Small intestine (tissue), 7 donors: ENCODE measurements around the gene MLH1. TPM values are rescaled to one million over a fixed set of nuclear protein-coding genes. Genes with fewer than 3 reads are reported as not detected.
"Not testable (repeated sequence)": the region's sequence is repeated elsewhere in the genome, so short reads cannot be mapped to it uniquely, and the experiment has no call there.

Source experiments
- DNase-seq, 2 donors: peaks; one replicate each; pipeline versions ENCODE4 v3.0.0 to v3.0.0-alpha.2; 2013
- FAIRE-seq: peaks from 2 replicates; lab custom pipeline; 2012; peaks lifted over from hg19 to GRCh38; lab: Jason Lieb, UNC
- H3K27ac ChIP-seq, 3 donors: one replicate each; pipeline ENCODE4 v1.5.1; 2013; ENCODE audit warnings: low read length in 2 of 3, mild to moderate bottlenecking in 2 of 3, control low read depth in 1 of 3, inconsistent platforms in 1 of 3, low read depth in 1 of 3, moderate library complexity in 1 of 3
- H3K27me3 ChIP-seq, 3 donors: one replicate each; pipeline ENCODE4 v1.6.1; 2013; ENCODE audit warnings: low read length in 3 of 3, inconsistent platforms in 1 of 3; ENCODE audit not compliant: control insufficient read depth in 3 of 3, insufficient read depth in 3 of 3
- H3K36me3 ChIP-seq, 3 donors: one replicate each; pipeline ENCODE4 v1.6.1; 2013; ENCODE audit warnings: low read length in 3 of 3, inconsistent platforms in 1 of 3, low read depth in 1 of 3, mild to moderate bottlenecking in 1 of 3, moderate library complexity in 1 of 3; ENCODE audit not compliant: control insufficient read depth in 3 of 3, insufficient read depth in 2 of 3
- H3K4me1 ChIP-seq, 3 donors: one replicate each; pipeline ENCODE4 v1.6.1; 2013; ENCODE audit warnings: low read length in 2 of 3, inconsistent platforms in 1 of 3, low read depth in 1 of 3, mild to moderate bottlenecking in 1 of 3, moderate library complexity in 1 of 3; ENCODE audit not compliant: control insufficient read depth in 3 of 3, insufficient read depth in 2 of 3
- H3K4me3 ChIP-seq, 3 donors: one replicate each; pipeline ENCODE4 v1.5.1; 2013; ENCODE audit warnings: low read length in 3 of 3, control low read depth in 1 of 3, inconsistent platforms in 1 of 3, low read depth in 1 of 3, mild to moderate bottlenecking in 1 of 3, moderate library complexity in 1 of 3
- H3K9me3 ChIP-seq, 2 donors: one replicate each; pipeline ENCODE4 v1.6.1; 2013; ENCODE audit warnings: low read depth in 1 of 2, low read length in 1 of 2; ENCODE audit not compliant: control insufficient read depth in 2 of 2, insufficient read depth in 1 of 2
- WGBS, 3 donors: extraction: QIAGEN DNeasy Blood & Tissue Kit; methylation state at CpG; one replicate each; pipeline ENCODE4 v1.1.7; 2013; 5-methylcytosine and 5-hydroxymethylcytosine counted together
- polyA plus RNA-seq, 4 donors: library from polyadenylated mRNA; stranded (reverse) in 3 of 4; unstranded in 1 of 4; fragments of 200-250 nt in 3 of 4; fragments of 120-200 nt in 1 of 4; gene quantifications; one replicate each; pipeline versions ENCODE4 v1.2.1 to v1.2.3, GENCODE V29; 2013
- donor health status: healthy with polysubstance abuse.
- donor health status: control.
- donor health status: control.
- donor health status: Bipolar disorder and iron deficiency.
- donor health status: healthy.

Gene MLH1
- polyA plus RNA-seq, 4 donors = 5.6 to 29.1 (median 15.5) TPM

DNA sequence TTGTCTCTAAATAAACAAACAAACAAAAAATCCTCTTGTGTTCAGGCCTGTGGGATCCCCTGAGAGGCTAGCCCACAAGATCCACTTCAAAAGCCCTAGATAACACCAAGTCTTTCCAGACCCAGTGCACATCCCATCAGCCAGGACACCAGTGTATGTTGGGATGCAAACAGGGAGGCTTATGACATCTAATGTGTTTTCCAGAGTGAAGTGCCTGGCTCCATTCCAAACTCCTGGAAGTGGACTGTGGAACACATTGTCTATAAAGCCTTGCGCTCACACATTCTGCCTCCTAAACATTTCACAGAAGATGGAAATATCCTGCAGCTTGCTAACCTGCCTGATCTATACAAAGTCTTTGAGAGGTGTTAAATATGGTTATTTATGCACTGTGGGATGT is 57.0 kb downstream of the MLH1 start:
- peaks cover 11 to 41% (median 29%) of the 10 kb centered on the region in 3 donors for H3K36me3 ChIP-seq
- 85 to 96% (median 90%) methylated on average over 1 of the region's 1 CpG for WGBS, 3 donors
- H3K4me1 ChIP-seq = no peaks in the 10 kb centered on the region
- FAIRE-seq (no peak), DNase-seq (peak in 1 of 2 donors; percentile 11)
- no peak overlapping the region for H3K4me3 ChIP-seq
- no peaks in the 10 kb centered on the region for H3K9me3 ChIP-seq
- H3K27me3 ChIP-seq = no peaks in the 10 kb centered on the region
- H3K27ac ChIP-seq = no peak overlapping the region

DNA sequence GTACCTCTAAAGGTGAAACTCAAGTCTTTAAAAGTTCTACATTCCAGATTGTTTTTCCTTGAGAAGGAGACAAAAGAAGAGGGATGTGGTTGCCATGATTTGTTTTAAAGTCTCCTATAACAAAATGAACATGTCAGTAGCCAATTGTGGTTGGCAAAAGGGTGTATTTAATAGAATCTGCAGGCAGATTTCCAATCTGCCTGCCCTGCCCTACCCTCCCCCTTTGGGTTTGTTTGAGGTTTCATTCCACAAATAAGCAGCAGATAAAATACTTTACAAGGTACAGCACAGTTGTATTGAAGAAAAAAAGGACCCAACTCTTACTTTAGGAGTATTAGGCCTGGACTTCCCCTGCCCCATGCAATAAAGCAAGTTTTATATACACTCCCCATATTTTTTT is 59.5 kb downstream of the MLH1 start:
- peaks cover 7 to 48% (median 41%) of the 10 kb centered on the region in 3 donors for H3K36me3 ChIP-seq
- FAIRE-seq (no peak), DNase-seq (no peak)
- H3K27me3 ChIP-seq = no peaks in the 10 kb centered on the region
- no peak overlapping the region for H3K4me3 ChIP-seq
- H3K4me1 ChIP-seq = no peaks in the 10 kb centered on the region
- no peaks in the 10 kb centered on the region for H3K9me3 ChIP-seq
- H3K27ac ChIP-seq = no peak overlapping the region

DNA sequence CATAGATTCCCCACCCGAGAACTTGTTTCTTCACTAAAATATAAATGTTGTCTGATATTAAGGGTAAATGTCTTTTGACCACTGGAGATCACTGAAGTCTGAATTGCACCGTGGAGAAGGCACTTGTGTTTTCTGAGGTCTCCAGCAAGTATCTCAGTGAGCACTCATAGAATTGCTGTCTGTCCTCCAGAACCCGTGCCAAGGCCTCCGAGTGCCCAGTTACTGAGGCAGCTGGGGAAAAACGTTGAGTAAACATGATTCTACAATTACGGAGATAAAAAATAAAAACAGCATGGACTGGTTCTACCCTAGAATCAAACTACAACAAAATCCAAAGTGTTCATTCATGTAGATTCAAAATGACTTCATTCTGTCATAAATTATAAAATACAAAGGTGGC is 60.0 kb downstream of the MLH1 start:
- DNase-seq (no peak), FAIRE-seq (no peak)
- no peaks in the 10 kb centered on the region for H3K9me3 ChIP-seq
- peaks cover 9 to 46% (median 45%) of the 10 kb centered on the region in 3 donors for H3K36me3 ChIP-seq
- no peak overlapping the region for H3K4me3 ChIP-seq
- H3K27ac ChIP-seq = no peak overlapping the region
- H3K4me1 ChIP-seq = no peaks in the 10 kb centered on the region
- no peaks in the 10 kb centered on the region for H3K27me3 ChIP-seq
- 69 to 73% (median 71%) methylated on average over 6 of the region's 6 CpGs for WGBS, 3 donors

DNA sequence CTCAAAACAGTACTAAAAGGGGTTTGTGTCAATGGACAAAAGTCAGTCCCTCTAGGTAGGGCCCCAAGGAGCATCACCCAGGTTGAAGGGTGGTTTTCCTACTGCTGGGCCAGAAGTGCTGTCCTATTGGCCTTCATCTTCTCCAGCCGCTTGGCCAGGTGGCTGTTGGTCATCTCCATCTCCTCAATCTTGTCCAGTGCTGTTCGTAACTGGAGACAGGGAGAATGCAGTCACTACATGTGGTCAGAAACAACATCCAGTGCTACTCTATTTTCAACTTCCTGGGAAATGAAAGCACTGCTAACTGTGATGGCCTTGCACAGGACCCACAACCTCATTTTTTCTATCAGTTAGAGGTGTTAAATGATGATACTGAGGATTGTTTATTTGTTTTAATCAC is 60.4 kb downstream of the MLH1 start:
- Histone ChIP-seq H3K27ac (peak overlapping the region in 1 of 3 donors; percentile 61), H3K4me3 (no peak overlapping the region), H3K4me1 (no peaks in the 10 kb centered on the region), H3K27me3 (no peaks in the 10 kb centered on the region), H3K36me3 (peaks cover 7 to 49% (median 43%) of the 10 kb centered on the region in 3 donors), H3K9me3 (no peaks in the 10 kb centered on the region)
- no peak for DNase-seq
- WGBS, 3 donors = 88 to 95% (median 93%) methylated on average over 2 of the region's 2 CpGs
- no peak for FAIRE-seq

DNA sequence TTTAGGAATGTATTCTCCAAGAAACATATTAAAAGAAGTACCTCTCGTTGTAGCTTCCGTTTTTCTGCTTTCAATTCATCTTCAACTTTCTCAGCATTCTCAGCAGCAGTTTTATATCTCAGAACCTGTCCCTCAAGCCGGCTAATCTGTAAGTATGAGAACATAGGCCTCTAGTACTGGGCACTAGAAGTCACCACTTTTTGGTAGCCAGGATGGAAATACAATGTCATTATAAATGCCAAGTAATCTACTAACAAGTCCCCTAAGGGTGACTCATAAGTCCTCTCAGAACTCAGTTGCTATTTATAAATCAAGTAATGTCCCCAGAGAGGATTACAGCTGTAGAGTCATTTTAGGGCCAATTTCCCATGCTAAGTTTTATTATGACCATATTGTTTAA is 61.1 kb downstream of the MLH1 start:
- WGBS, 3 donors = 67 to 91% (median 83%) methylated on average over 3 of the region's 3 CpGs
- no peak for DNase-seq
- Histone ChIP-seq H3K4me1 (no peaks in the 10 kb centered on the region), H3K27ac (peak overlapping the region in 1 of 3 donors; percentile 20), H3K27me3 (no peaks in the 10 kb centered on the region), H3K36me3 (peaks cover 7 to 50% (median 38%) of the 10 kb centered on the region in 3 donors), H3K4me3 (no peak overlapping the region), H3K9me3 (no peaks in the 10 kb centered on the region)
- FAIRE-seq = no peak

DNA sequence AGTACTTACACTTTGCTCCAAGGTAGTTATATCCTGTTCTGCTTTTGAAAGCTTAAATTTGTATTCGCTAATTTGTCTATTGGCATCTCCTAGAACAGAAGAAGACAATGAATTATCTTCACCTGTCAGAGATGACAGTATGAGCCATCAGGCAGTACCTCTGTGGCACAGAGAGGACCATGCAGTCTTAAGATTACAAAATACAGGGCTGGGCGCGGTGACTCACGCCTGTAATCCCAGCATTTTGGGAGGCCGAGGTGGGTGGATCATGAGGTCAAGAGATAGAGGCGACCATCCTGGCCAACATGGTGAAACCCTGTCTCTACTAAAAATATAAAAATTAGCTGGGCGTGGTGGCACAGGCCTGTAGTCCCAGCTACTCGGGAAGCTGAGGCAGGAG is 61.8 kb downstream of the MLH1 start:
- not testable (repeated sequence) for H3K4me1 ChIP-seq, H3K4me3 ChIP-seq, FAIRE-seq, H3K27me3 ChIP-seq, DNase-seq, H3K9me3 ChIP-seq
- Histone ChIP-seq H3K36me3 (peaks cover 7 to 52% (median 39%) of the 10 kb centered on the region in 3 donors), H3K27ac (peak overlapping the region in 1 of 3 donors; percentile 12)
- WGBS, 3 donors = 93 to 95% (median 94%) methylated on average over 8 of the region's 8 CpGs

DNA sequence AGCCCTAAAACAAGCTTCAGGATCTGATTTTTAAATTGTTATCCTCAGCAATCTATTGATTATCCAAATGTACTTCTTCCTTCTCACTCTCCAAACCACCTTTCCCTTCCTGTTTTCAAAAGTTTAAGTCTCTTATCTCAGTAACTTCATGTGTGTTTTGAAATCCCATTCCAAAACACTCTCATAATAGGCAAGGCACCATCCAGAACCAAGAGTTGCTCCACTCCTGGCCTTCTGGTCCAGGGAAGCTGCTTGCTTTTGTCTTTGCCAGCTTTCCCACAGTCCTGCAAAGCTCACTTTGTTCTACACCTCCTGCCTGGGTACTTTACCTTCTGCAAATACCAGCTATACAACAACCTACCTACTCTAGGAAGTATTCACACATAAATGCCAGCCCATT is 63.5 kb downstream of the MLH1 start:
- no peak overlapping the region for H3K27ac ChIP-seq
- no peak for FAIRE-seq
- no peaks in the 10 kb centered on the region for H3K9me3 ChIP-seq
- no peaks in the 10 kb centered on the region for H3K4me1 ChIP-seq
- no peak for DNase-seq
- H3K36me3 ChIP-seq = peaks cover 5 to 55% (median 37%) of the 10 kb centered on the region in 3 donors
- H3K27me3 ChIP-seq = no peaks in the 10 kb centered on the region
- H3K4me3 ChIP-seq = no peak overlapping the region

DNA sequence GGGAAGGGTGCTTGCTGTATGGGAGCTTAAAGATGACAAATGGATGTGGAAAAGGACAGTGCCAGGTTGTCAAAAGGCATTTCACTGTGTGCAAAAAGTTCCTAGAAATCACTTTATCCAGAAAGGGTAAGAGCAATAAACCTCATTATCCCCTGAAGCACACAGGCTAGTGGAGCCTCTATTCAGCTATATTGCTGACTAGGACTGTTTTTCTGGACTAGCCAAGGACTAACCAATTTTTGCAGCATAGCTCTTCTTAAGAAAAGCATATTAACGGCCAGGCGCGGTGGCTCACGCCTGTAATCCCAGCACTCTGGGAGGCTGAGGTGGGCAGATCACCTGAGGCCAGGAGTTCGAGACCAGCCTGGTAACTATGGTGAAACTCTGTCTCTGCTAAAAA is 64.8 kb downstream of the MLH1 start:
- WGBS, 3 donors = 97 to 99% (median 97%) methylated on average over 5 of the region's 5 CpGs
- Histone ChIP-seq H3K4me3 (no peak overlapping the region), H3K36me3 (peaks cover 5 to 50% (median 38%) of the 10 kb centered on the region in 3 donors), H3K27me3 (no peaks in the 10 kb centered on the region), H3K4me1 (no peaks in the 10 kb centered on the region), H3K27ac (no peak overlapping the region), H3K9me3 (no peaks in the 10 kb centered on the region)
- DNase-seq (no peak), FAIRE-seq (no peak)

DNA sequence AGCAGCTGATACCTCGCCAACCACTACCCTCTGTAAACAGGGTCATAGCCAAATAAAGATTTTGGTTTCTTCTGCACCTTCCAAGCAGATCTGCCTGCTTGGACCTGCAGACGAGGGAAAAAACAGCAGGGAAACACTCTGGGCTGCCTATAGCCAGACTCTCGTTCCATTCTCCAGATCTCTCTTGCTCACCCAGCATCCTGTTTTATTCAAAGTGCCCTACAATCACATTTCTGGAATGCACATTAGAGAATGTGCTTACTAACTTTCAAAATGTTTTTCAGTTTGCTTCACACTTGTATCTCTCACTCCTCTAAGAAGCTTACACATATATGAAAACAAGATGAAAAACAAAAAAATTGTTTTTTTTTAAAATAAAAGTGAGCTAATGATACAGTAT is 71.4 kb downstream of the MLH1 start:
- Histone ChIP-seq H3K27me3 (no peaks in the 10 kb centered on the region), H3K9me3 (no peaks in the 10 kb centered on the region), H3K4me1 (no peaks in the 10 kb centered on the region), H3K36me3 (peaks cover 7 to 27% (median 24%) of the 10 kb centered on the region in 3 donors), H3K27ac (no peak overlapping the region), H3K4me3 (no peak overlapping the region)
- FAIRE-seq = no peak
- DNase-seq = no peak
- WGBS, 3 donors = 95 to 96% (median 96%) methylated on average over 3 of the region's 3 CpGs
